ENCODE results near the gene SKAP1. TPM values are rescaled to one million over a fixed set of nuclear protein-coding genes. Genes with fewer than 3 reads are reported as not detected.

SKAP1 gene
- total RNA-seq, 1 donor from 2014 or later, result not detected

DNA sequence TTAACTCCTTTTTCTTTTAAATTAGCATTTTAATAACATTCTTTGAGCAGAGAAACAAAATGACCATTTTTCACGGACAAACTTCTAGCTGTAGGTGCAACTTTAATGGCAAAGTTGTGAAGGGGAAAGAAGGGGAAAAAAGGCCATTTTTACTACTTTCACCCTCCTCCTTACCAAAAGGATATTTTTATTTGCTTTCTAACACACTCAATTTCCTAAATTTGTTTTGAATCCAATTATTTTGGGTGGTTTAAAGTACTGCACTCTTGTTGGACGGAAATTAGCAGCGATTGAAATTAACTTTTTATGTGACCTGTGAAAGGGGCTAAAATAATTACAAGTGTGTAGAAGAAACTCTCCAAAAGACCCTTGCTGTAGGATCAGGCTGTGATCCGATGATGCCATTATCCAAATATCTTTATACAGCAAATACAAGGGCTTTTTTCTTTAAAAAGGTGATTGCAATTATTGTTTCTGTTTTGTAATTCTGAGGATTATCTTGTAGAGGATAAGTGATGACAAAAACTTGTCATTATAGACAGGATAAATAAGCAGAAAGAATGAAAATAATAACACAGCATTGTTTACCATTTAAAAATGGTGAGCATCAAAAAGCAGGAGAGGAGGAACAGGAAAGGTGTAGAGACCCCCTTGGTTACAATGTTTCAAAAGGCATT lies 280.1 kb downstream of the SKAP1 start:
- no peak for DNase-seq (ENCODE audit: low read depth)
- no peak for TF ChIP-seq EZH2 (IDR thresholded peaks at IDR 0.05; ENCODE audit: insufficient read depth, low read length)
- TF ChIP-seq, protein P1, sequence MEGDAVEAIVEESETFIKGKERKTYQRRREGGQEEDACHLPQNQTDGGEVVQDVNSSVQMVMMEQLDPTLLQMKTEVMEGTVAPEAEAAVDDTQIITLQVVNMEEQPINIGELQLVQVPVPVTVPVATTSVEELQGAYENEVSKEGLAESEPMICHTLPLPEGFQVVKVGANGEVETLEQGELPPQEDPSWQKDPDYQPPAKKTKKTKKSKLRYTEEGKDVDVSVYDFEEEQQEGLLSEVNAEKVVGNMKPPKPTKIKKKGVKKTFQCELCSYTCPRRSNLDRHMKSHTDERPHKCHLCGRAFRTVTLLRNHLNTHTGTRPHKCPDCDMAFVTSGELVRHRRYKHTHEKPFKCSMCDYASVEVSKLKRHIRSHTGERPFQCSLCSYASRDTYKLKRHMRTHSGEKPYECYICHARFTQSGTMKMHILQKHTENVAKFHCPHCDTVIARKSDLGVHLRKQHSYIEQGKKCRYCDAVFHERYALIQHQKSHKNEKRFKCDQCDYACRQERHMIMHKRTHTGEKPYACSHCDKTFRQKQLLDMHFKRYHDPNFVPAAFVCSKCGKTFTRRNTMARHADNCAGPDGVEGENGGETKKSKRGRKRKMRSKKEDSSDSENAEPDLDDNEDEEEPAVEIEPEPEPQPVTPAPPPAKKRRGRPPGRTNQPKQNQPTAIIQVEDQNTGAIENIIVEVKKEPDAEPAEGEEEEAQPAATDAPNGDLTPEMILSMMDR (IDR thresholded peaks at IDR 0.05; ENCODE audit: insufficient read depth, low read depth, low read length), result no peak
- Histone ChIP-seq H3K27ac (ENCODE audit: low read depth, low read length) (no peak overlapping the region), H3K4me3 (ENCODE audit: insufficient read depth, low read depth, low read length) (no peak overlapping the region), H3K9me3 (ENCODE audit: insufficient read depth, low read depth, low read length) (no peaks in the 10 kb centered on the region), H3K4me2 (ENCODE audit: low read length) (no peak overlapping the region), H3K27me3 (ENCODE audit: insufficient read depth, low read length) (peaks cover 66% of the 10 kb centered on the region), H3K79me2 (ENCODE audit: insufficient read depth, low read length) (no peaks in the 10 kb centered on the region), H3K9ac (ENCODE audit: low read length) (no peak overlapping the region), H4K20me1 (ENCODE audit: insufficient read depth, low read length) (no peaks in the 10 kb centered on the region), H2AFZ (ENCODE audit: low read depth, low read length) (no peak overlapping the region), H3K4me1 (ENCODE audit: insufficient read depth, low read length) (no peaks in the 10 kb centered on the region), H3K36me3 (ENCODE audit: insufficient read depth, low read length) (no peaks in the 10 kb centered on the region)
- no peaks in the 10 kb centered on the region for H3K9me3 Mint-ChIP-seq (ENCODE audit: unreplicated experiment)
- H3K36me3 Mint-ChIP-seq (ENCODE audit: low read depth, unreplicated experiment), result no peaks in the 10 kb centered on the region
- FAIRE-seq, result no peak
- H3K4me3 Mint-ChIP-seq (ENCODE audit: unreplicated experiment), result no peak overlapping the region
- peaks cover 55% of the 10 kb centered on the region for H3K27me3 Mint-ChIP-seq (ENCODE audit: low read depth, unreplicated experiment)
- no peak overlapping the region for H3K27ac Mint-ChIP-seq (ENCODE audit: unreplicated experiment)
- no peaks in the 10 kb centered on the region for H3K4me1 Mint-ChIP-seq (ENCODE audit: low read depth, unreplicated experiment)

DNA sequence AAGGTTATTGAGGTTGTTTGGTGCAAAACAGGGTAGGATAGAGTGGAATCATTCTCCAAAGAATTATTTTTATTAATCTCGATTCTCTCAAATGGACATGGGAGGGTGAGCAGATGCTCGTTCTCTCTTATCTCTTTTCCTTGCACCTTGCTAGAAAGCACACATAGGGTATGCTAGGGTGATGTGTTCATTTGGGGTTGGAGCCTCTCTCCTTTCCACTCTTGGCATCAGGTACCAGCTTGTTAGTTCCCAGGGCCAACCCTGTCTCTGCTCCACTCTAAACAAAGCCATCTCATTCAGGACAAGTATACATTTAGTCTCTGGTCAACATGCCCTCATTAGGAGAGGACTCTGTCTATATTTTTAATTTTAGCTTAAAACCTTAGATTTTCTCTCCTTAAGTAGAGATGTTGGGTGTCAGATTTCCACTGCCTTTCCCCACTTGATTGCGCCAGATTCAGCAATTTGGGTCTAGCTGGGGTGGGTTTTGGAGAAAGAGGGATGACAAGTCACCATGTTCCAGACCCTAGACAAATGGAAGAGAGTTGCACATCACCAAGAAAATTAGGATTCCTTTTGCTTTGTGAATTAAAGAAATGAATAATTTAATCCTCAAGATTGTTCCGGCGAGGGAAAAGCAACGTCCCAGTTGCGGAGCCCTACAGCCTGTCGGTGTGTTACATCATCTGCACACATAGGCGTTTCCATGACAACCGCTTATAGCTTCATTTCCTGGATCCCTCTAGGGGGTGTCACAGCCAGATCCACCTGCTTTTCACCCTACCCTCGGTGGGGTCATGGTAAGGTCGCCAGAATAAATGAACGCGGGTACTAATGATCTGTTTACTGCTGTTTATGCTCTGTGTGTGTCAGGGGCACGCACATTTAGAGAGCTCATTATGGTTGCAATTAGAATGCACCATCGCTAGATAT lies 280.9 kb downstream of the SKAP1 start:
- H3K27ac ChIP-seq (ENCODE audit: low read depth, low read length), result no peak overlapping the region
- H3K27ac Mint-ChIP-seq (ENCODE audit: unreplicated experiment), result no peak overlapping the region
- H3K9me3 ChIP-seq (ENCODE audit: insufficient read depth, low read depth, low read length), result no peaks in the 10 kb centered on the region
- H3K4me3 Mint-ChIP-seq (ENCODE audit: unreplicated experiment), result no peak overlapping the region
- TF ChIP-seq, protein P1 (IDR thresholded peaks at IDR 0.05; ENCODE audit: insufficient read depth, low read depth, low read length), result no peak
- no peak for TF ChIP-seq EZH2 (IDR thresholded peaks at IDR 0.05; ENCODE audit: insufficient read depth, low read length)
- H3K9ac ChIP-seq (ENCODE audit: low read length), result no peak overlapping the region
- H3K27me3 Mint-ChIP-seq (ENCODE audit: low read depth, unreplicated experiment), result peaks cover 60% of the 10 kb centered on the region
- no peaks in the 10 kb centered on the region for H3K36me3 Mint-ChIP-seq (ENCODE audit: low read depth, unreplicated experiment)
- H3K4me3 ChIP-seq (ENCODE audit: insufficient read depth, low read depth, low read length), result no peak overlapping the region
- H3K4me2 ChIP-seq (ENCODE audit: low read length), result no peak overlapping the region
- no peak overlapping the region for H2AFZ ChIP-seq (ENCODE audit: low read depth, low read length)
- H3K79me2 ChIP-seq (ENCODE audit: insufficient read depth, low read length), result no peaks in the 10 kb centered on the region
- H3K4me1 ChIP-seq (ENCODE audit: insufficient read depth, low read length), result no peaks in the 10 kb centered on the region
- no peaks in the 10 kb centered on the region for H4K20me1 ChIP-seq (ENCODE audit: insufficient read depth, low read length)
- no peaks in the 10 kb centered on the region for H3K9me3 Mint-ChIP-seq (ENCODE audit: unreplicated experiment)
- H3K27me3 ChIP-seq (ENCODE audit: insufficient read depth, low read length), result peaks cover 72% of the 10 kb centered on the region
- no peak for DNase-seq (ENCODE audit: low read depth)
- H3K4me1 Mint-ChIP-seq (ENCODE audit: low read depth, unreplicated experiment), result no peaks in the 10 kb centered on the region
- H3K36me3 ChIP-seq (ENCODE audit: insufficient read depth, low read length), result no peaks in the 10 kb centered on the region
- FAIRE-seq, result no peak
